IPS-NIHi7 (cell line): ENCODE data around the gene GRB7.
A peak's percentile ranks its signal among the peaks of the same experiment; 100 is the strongest.
"Not testable (repeated sequence)": the region's sequence is repeated elsewhere in the genome, so short reads cannot be mapped to it uniquely, and the experiment has no call there.

Experiments used
- DNase-seq: peaks from one replicate; pipeline ENCODE4 v3.0.0; 2012; ENCODE audit warnings: mixed read lengths; ENCODE audit errors: extremely low spot score

Gene GRB7

DNA sequence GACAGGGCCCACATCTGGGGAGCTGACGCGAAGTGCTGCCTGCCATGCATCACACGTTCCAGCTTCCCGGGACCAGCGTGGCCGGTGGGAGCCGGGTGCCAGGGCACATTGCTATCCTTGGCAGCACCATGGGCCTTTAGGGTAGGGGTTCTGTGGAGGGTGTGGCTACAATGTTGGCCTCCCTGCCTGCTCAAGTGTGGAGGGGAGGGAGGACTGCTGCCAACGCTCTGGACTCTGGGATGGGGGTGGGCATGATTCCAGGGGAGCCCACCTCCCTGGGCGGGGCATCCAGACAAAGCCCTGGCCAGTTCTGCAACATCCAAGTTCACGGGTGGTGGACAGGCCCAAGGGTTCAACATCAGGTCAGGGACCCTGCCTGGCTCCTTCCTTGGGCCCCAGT, 13.9 kb downstream of the GRB7 start:
- no peak for DNase-seq

- no peak for DNase-seq
Observed at GRCh38 chr17:39752241-39752881, 14.6 kb downstream of the GRB7 start.

DNA sequence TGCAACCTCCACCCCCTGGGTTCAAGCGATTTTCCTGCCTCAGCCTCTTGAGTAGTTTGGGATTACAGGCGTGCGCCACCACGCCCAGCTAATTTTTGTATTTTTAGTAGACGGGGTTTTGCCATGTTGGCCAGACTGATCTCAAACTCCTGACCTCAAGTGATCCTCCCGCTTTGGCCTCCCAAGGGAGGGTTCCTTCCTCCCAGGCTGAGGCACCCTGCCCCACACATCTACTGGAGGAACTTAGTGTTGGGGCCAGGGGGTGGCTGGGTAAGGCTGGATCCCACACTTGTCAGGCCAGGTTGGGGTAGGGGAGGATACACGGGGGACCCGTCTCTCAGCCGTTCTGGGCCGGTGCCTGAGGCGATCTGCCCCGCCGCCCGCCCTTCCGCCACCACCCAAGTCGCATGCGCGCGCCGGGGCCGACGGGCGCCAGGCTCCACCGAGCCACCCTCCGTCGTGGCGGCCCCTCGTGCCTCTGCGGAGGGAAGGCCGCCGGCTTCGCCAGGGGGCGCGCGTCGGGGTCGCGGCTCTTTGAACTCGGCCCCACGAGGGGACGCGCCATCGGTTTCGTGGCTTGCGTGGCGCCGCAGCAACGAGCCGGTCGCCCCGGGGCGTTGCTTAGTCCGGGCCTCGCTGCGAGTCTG, 15.9 kb downstream of the GRB7 start:
- DNase-seq: peak; percentile 71

GRCh38 chr17:39754161-39754957, 16.6 kb downstream of the GRB7 start:
- peak; percentile 91 for DNase-seq

DNA sequence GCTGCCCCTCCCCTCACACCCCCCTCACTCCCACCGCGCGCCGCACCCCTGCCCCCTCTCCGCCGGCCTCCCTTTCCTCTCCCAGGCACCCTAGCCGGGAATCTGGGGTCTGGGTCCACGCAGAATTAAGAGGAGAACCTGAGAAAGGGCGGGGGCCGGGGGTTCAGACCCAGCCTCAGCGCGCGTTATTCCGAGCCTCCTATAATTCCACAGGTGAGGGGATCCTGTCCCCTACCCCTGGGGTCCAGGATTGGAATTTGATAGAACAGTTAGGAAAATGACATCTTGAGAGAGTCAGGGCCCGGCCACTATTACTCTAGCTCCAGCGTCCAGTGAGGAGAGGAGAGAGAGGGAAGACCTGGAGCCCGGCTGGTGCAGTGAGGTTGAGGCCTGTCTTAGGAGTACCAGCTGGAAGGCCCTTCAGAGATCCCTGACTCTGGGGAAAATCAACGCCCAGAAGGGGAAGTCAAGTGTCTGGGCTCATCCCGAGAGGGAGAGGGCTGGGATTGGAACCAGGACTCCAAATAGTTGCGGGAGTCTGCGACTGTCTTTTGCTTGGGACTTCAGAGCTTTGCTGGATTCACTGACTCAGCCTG, 17.3 kb downstream of the GRB7 start:
- DNase-seq: peak; percentile 37

- DNase-seq: no peak
Observed at GRCh38 chr17:39755554-39756379, 18.0 kb downstream of the GRB7 start.

GRCh38 chr17:39756380-39757079, 18.8 kb downstream of the GRB7 start:
- no peak for DNase-seq

DNA sequence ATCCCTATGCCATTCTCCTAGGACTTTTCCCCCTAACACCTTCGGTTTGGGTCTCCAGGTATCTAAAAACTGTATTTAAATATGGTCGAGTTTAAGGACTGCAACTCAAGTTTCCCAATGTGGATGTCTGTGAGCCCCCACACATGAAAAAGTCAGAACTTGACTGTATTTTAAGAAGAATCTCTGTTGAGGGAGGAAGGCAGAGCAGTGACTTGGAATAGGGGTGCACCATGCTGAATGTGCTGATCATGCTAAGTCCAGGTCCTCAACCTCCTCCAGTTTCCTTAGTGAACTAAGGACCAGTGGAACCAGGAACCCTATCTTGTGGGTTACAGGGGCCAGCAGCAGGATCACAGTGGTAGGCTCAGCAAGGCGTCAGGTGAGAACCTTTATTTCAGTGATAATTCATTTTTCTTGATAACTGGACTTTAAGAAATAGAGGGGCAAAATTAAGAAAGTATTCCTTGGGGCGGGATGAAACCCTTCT, 19.5 kb downstream of the GRB7 start:
- no peak for DNase-seq

DNA sequence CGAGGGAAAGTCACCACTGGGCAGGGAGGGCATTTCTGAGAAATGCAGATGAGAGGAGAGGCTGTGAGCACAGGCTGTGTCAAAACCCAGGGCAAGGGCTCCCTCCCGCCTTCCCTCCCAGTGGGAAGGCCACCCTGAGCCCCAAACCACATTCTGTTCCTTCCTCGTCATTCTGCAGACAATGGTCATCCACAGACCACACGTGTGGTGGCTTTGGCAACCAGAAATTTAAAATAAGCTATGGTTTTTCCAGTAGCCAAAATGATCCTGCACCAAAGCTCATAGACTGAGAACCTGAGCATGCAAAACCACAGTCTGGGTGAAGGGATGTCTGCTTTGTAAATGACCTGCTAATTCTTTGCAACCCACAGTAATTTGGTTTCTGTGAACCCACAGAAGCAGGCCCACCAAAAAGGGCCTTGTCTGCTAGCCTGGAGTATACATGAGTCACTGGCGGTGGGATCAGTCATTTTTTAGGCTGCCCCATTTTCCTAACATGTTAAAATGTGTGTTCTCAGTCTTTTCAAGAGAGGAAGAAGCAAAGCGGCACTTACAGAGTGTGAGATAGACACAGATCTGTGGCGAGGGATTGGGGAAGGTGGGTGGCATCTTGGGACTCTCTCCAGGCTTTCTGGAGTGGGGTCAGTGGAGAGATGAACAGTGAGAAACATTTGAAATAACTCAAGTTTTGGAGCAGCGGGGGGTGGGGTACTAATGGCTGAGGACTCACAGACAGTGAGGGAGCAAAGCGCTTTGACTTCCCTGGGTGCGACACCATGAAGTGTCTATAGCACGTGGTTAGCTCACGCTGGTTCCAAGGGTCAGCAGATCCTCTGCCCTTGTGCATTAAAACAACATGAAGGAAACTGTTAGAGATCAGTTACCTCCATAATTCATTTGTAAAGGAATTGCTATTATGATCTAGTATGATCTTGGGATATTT, 20.5 kb downstream of the GRB7 start:
- DNase-seq: no peak

DNA sequence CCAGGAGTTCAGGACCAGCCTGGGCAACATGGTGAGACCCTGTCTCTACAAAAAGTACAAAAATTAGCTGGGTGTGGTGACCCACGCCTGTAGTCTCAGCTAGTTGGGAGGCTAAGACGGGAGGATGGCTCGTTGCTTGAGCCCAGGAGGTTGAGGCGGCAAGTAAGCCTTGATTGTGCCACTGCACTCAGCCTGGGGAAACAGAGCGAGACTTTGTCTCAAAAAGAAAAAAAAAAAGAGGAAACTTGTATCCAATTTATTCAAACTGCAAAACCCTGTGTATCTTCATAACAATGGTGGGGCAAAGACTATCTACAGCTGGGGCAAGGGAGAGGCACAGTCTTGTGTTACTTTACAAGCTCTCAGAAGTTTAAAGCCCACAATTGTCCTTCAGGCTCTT, 21.5 kb downstream of the GRB7 start:
- no peak for DNase-seq

GRCh38 chr17:39761861-39762496, 24.2 kb downstream of the GRB7 start:
- DNase-seq: no peak

GRCh38 chr17:39763051-39763820, 25.5 kb downstream of the GRB7 start:
- DNase-seq: no peak

- not testable (repeated sequence) for DNase-seq
Observed at GRCh38 chr17:39764171-39764570, 26.4 kb downstream of the GRB7 start.

DNA sequence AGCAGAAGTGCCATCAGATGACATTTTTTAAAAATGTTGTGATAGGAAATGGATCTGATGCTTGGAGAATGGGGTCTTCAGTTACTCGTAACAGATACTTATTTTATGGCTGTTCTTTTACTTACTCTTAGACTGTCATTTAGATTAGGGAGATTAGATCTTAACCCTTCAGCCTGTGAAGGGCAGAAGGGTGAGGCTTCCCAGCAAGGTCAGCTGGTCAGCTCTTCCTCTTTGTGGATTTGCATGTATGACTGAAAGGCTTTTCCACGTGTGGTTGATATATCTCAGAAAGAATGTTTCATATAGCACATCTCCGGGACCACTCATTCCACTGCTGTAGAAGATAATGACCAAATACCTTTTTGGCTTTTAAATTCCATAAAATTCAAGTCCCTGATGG, 27.4 kb downstream of the GRB7 start:
- no peak for DNase-seq

DNA sequence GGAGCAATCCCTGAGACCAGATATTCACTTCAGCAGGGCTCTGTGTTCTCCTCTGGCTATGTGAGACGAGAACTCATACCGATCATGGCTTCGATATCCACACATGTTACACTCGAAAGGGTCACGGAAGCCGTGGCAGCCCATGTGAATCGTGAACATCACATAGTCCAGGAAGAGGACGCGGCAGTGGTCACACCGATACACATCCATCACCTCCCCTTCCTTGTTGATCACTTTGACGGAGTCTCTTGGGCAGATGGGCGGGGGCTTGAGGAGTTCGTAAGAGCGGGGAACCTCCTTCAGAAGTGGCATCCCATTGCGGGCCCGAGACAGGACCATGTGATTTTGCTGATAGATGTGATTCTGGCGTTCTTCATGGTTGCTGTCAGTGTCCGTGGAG, 28.0 kb downstream of the GRB7 start:
- no peak for DNase-seq

DNA sequence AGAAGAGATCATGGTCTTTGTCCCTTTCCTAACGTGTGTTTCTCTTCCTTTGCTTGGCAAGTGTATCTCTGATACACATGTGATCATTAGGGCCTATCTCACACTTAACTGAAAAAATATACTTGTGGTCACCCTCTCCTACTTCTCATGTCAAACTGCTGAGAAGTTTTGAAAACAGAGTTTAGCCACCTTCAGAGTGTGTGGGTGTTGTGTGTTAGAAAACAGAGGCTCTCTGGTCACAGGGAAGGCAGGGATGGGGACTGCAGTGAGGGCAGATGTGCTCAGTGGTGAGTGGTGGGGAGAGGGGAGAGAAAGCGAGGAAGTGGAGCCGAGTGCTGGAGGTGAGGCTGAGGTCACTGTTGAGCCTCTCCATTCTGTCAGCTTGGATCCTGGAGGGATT, 29.4 kb downstream of the GRB7 start:
- no peak for DNase-seq

DNA sequence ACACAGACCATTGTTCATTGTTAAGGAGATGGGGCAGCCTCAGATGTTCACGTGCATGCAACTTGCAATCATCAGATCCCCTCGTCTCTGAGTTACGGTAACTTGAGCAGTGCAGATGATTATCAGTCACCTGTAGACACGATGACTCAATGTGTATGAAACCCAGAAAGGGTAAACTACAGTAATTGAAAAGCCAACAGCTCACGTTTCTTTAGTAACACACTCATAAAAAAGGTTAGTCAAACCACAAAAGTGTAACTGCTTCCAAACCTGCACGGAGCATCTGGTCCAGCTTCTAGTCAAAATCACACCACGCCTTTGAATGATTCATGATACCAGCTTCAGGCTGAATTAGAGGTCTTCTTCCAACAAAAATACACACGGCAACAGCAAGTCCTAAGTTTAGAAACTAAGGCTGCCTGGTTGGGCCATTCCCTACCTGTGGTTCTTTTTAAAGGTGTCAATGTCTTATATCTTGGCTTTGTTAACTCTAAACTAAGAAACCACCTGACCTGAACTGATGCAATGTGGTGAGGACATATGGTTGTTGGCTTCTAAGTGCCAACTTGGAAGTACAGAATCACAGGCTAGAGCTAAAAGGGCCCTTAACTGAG, 32.3 kb downstream of the GRB7 start:
- no peak for DNase-seq

DNA sequence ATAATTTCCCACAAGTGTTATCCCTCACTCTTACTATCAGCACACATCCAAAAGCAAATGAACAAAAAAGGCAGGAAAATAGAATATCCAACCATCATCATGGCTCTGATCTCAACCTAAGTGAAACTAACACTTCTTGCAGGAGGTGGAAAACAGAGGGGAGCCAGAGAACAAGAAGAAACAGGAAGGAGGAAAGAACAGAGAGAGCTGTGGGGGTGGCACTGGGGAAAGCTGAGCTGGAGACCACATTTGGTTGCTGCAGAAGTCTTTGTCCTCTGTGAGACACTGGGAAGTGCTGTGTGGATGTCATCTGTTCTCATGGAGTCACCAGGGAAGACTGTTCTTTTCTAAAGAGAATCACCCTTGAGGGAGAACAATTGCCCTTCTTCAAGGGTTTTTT, 34.7 kb downstream of the GRB7 start:
- no peak for DNase-seq
